Measurements from ENCODE around the gene TMEM175. TPM values are rescaled to one million over a fixed set of nuclear protein-coding genes. Genes with fewer than 3 reads are reported as not detected.
A peak's percentile ranks its signal among the peaks of the same experiment; 100 is the strongest.
"Not testable (repeated sequence)": the region's sequence is repeated elsewhere in the genome, so short reads cannot be mapped to it uniquely, and the experiment has no call there.

Gene TMEM175
- total and polyA plus RNA-seq, 2 of the 13 experiments (the other 11 are each of a cell fraction or from before 2014, with no cell fraction given) = 5.1 to 9.9 TPM

DNA sequence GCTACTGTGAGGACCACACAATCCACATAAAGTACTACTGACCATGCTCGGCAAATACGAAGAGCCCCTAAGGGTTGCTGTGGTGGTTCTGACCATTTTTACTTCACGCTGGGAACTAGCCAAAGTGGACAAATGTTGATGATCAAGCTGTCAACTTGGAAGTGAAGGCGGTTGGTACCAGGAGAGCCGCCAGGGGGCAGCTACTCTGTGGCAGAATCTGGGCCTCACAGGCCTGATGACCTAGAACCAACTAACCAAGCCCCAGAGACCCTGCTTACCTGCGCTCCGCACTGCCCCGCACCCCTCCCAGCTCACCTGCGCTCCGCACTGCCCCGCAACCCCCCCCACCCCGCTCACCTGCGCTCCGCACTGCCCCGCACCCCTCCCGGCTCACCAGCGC, 5.7 kb upstream of the TMEM175 start (continued):
- no peak for TF ChIP-seq ZNF20 (CRISPR knock-in tag; IDR thresholded peaks at IDR 0.05)
- TF ChIP-seq, protein P1, sequence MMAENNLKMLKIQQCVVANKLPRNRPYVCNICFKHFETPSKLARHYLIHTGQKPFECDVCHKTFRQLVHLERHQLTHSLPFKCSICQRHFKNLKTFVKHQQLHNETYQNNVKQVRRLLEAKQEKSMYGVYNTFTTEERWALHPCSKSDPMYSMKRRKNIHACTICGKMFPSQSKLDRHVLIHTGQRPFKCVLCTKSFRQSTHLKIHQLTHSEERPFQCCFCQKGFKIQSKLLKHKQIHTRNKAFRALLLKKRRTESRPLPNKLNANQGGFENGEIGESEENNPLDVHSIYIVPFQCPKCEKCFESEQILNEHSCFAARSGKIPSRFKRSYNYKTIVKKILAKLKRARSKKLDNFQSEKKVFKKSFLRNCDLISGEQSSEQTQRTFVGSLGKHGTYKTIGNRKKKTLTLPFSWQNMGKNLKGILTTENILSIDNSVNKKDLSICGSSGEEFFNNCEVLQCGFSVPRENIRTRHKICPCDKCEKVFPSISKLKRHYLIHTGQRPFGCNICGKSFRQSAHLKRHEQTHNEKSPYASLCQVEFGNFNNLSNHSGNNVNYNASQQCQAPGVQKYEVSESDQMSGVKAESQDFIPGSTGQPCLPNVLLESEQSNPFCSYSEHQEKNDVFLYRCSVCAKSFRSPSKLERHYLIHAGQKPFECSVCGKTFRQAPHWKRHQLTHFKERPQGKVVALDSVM (CRISPR knock-in tag; IDR thresholded peaks at IDR 0.05) = no peak
- TF ChIP-seq, protein P2, sequence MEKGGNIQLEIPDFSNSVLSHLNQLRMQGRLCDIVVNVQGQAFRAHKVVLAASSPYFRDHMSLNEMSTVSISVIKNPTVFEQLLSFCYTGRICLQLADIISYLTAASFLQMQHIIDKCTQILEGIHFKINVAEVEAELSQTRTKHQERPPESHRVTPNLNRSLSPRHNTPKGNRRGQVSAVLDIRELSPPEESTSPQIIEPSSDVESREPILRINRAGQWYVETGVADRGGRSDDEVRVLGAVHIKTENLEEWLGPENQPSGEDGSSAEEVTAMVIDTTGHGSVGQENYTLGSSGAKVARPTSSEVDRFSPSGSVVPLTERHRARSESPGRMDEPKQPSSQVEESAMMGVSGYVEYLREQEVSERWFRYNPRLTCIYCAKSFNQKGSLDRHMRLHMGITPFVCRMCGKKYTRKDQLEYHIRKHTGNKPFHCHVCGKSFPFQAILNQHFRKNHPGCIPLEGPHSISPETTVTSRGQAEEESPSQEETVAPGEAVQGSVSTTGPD (CRISPR knock-in tag; IDR thresholded peaks at IDR 0.05) = no peak
- TF ChIP-seq ZNF724P (CRISPR knock-in tag; IDR thresholded peaks at IDR 0.05; ENCODE audit: borderline replicate concordance) = no peak
- TF ChIP-seq, protein P3, sequence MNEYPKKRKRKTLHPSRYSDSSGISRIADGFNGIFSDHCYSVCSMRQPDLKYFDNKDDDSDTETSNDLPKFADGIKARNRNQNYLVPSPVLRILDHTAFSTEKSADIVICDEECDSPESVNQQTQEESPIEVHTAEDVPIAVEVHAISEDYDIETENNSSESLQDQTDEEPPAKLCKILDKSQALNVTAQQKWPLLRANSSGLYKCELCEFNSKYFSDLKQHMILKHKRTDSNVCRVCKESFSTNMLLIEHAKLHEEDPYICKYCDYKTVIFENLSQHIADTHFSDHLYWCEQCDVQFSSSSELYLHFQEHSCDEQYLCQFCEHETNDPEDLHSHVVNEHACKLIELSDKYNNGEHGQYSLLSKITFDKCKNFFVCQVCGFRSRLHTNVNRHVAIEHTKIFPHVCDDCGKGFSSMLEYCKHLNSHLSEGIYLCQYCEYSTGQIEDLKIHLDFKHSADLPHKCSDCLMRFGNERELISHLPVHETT (CRISPR knock-in tag; conservative IDR thresholded peaks at IDR 0.05) = no peak
- TF ChIP-seq RAD21 (CRISPR knock-in tag; IDR thresholded peaks at IDR 0.05) = 0 out of 2 replicates have a peak, but pooled peaks have one; percentile 13
- TF ChIP-seq, protein P4, sequence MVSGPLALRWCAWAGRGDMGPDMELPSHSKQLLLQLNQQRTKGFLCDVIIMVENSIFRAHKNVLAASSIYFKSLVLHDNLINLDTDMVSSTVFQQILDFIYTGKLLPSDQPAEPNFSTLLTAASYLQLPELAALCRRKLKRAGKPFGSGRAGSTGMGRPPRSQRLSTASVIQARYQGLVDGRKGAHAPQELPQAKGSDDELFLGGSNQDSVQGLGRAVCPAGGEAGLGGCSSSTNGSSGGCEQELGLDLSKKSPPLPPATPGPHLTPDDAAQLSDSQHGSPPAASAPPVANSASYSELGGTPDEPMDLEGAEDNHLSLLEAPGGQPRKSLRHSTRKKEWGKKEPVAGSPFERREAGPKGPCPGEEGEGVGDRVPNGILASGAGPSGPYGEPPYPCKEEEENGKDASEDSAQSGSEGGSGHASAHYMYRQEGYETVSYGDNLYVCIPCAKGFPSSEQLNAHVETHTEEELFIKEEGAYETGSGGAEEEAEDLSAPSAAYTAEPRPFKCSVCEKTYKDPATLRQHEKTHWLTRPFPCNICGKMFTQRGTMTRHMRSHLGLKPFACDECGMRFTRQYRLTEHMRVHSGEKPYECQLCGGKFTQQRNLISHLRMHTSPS (CRISPR knock-in tag; IDR thresholded peaks at IDR 0.05; ENCODE audit: low read depth) = no peak
- TF ChIP-seq CHD4 (IDR thresholded peaks at IDR 0.05; ENCODE audit: borderline replicate concordance, low read length) = no peak
- TF ChIP-seq SMARCE1 (IDR thresholded peaks at IDR 0.05; ENCODE audit: borderline replicate concordance) = no peak

DNA sequence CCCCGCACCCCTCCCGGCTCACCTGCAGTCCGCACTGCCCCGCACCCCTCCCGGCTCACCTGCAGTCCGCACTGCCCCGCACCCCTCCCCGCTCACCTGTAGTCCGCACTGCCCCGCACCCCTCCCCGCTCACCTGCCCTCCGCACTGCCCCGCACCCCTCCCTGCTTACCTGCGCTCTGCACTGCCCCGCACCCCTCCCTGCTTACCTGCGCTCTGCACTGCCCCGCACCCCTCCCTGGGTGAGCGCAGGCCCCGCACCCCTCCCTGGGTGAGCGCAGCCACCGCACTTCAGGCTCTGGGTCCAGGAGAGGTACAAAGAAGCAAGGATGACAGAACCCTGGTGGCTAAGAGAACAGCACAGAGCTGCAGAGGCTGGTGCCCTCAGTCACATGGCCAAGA, 4.7 kb upstream of the TMEM175 start:
- 97% methylated on average over 21 of the region's 21 CpGs for WGBS (ENCODE audit: low lambda C conversion rate)
- intact Hi-C loops (cut with micrococcal nuclease; ENCODE audit: unreplicated experiment) = not testable (repeated sequence)

More for the DNA sequence above, 4.7 kb upstream of the TMEM175 start:
- H2AFZ ChIP-seq (ENCODE audit: low read length); H3K27me3 ChIP-seq (ENCODE audit: control insufficient read depth in 1 of 2, insufficient read depth in 2 of 2, low read length in 2 of 2); DNase-seq (ENCODE audit: low spot score); H3K9ac ChIP-seq (ENCODE audit: insufficient read depth, low read depth, low read length); H3K9me3 ChIP-seq (ENCODE audit: low read length); ATAC-seq; BruUV-seq (replicated peaks); H3K27ac ChIP-seq (ENCODE audit: extremely low read length, insufficient read depth, low read length); in situ Hi-C loops (cut with HindIII; ENCODE audit: extremely low pct_ligation_motif_present, low pct_unique_long_range_greater_than_20kb); H3K36me3 ChIP-seq (replicated peaks in 1 of 2; ENCODE audit: control insufficient read depth in 1 of 2, insufficient read depth in 2 of 2, low read length in 2 of 2); H3K4me3 ChIP-seq (replicated peaks in 1 of 3; ENCODE audit: insufficient read depth in 1 of 3, low read depth in 2 of 3, low read length in 3 of 3); FAIRE-seq; H3K4me2 ChIP-seq (ENCODE audit: low read depth, low read length); CTCF ChIA-PET (ENCODE audit: low intra/inter-chr PET ratio, low total read pairs): not testable (repeated sequence)
- Histone ChIP-seq H3K79me2 (ENCODE audit: insufficient read depth, low read length) (peaks cover 69% of the 10 kb centered on the region), H3K4me1 (ENCODE audit: insufficient read depth, low read length) (peaks cover 30% of the 10 kb centered on the region), H4K20me1 (ENCODE audit: insufficient read depth, low read length) (peaks cover 30% of the 10 kb centered on the region)
- POLR2A ChIA-PET = interaction anchor here (0.5 kb wide), 1 partner anchor 418 kb away, joined by 3 read pairs; no protein-coding TSS in a partner anchor

All from HepG2 (cell line).